ENCODE data around the gene QSOX2. TPM values are rescaled to one million over a fixed set of nuclear protein-coding genes. Genes with fewer than 3 reads are reported as not detected.

The QSOX2 gene
- total RNA-seq, 1 experiment from 2014 or later, result 34.6 TPM

DNA sequence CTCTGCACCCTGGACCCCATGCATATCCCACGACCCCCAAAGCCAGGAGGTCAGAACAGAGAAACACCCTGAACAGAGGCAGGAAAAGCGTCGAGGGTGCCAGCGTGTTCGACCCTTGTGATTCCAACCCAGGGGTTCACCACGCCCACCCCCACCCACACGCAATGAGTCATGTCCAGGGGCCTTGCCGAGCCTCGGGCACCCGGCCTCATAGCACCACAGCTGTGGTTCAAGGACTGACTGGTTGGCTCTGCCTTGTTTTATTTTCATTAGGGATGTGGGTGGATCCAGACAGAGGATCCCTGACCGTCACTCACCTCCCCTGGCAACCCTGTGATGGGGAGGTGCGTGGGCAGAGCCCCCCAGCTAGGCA, 9.5 kb upstream of the QSOX2 start:
- H3K9me2 ChIP-seq (ENCODE audit: insufficient read depth), result no peaks in the 10 kb centered on the region
- intact Hi-C loops (cut with micrococcal nuclease; ENCODE audit: unreplicated experiment), result no loop called here
- no peaks in the 10 kb centered on the region for H4K20me1 ChIP-seq (ENCODE audit: insufficient read depth)
- TF ChIP-seq EZH2 (IDR thresholded peaks at IDR 0.05; ENCODE audit: low read depth), result no peak
- TF ChIP-seq, protein P1, sequence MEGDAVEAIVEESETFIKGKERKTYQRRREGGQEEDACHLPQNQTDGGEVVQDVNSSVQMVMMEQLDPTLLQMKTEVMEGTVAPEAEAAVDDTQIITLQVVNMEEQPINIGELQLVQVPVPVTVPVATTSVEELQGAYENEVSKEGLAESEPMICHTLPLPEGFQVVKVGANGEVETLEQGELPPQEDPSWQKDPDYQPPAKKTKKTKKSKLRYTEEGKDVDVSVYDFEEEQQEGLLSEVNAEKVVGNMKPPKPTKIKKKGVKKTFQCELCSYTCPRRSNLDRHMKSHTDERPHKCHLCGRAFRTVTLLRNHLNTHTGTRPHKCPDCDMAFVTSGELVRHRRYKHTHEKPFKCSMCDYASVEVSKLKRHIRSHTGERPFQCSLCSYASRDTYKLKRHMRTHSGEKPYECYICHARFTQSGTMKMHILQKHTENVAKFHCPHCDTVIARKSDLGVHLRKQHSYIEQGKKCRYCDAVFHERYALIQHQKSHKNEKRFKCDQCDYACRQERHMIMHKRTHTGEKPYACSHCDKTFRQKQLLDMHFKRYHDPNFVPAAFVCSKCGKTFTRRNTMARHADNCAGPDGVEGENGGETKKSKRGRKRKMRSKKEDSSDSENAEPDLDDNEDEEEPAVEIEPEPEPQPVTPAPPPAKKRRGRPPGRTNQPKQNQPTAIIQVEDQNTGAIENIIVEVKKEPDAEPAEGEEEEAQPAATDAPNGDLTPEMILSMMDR (conservative IDR thresholded peaks at IDR 0.05), result no peak
- H3F3A ChIP-seq (ENCODE audit: insufficient read depth, low read depth), result no peaks in the 10 kb centered on the region
- no peaks in the 10 kb centered on the region for H3K36me3 ChIP-seq (ENCODE audit: low read depth)
- no peaks in the 10 kb centered on the region for H3K79me2 ChIP-seq (ENCODE audit: low read depth)
- H3K9me3 ChIP-seq (ENCODE audit: insufficient read depth, low read depth), result no peaks in the 10 kb centered on the region
- DNase-seq, result no peak
- H2AFZ ChIP-seq, result no peak overlapping the region
- no TSS peak for BruUV-seq (replicated peaks)
- H3K4me3 ChIP-seq, result no peak overlapping the region
- CTCF ChIA-PET, result no interaction called here
- POLR2A ChIA-PET (ENCODE audit: unreplicated experiment), result interaction anchor here (0.5 kb wide), 1 partner anchor 782 kb away, joined by 5 read pairs; no protein-coding TSS in a partner anchor
- H3K27ac ChIP-seq, result no peak overlapping the region
- H3K4me1 ChIP-seq (replicated peaks; ENCODE audit: insufficient read depth), result no peaks in the 10 kb centered on the region
- H3K4me2 ChIP-seq, result no peak overlapping the region
- H3K27me3 ChIP-seq (ENCODE audit: insufficient read depth, low read depth), result peaks cover 54% of the 10 kb centered on the region

DNA sequence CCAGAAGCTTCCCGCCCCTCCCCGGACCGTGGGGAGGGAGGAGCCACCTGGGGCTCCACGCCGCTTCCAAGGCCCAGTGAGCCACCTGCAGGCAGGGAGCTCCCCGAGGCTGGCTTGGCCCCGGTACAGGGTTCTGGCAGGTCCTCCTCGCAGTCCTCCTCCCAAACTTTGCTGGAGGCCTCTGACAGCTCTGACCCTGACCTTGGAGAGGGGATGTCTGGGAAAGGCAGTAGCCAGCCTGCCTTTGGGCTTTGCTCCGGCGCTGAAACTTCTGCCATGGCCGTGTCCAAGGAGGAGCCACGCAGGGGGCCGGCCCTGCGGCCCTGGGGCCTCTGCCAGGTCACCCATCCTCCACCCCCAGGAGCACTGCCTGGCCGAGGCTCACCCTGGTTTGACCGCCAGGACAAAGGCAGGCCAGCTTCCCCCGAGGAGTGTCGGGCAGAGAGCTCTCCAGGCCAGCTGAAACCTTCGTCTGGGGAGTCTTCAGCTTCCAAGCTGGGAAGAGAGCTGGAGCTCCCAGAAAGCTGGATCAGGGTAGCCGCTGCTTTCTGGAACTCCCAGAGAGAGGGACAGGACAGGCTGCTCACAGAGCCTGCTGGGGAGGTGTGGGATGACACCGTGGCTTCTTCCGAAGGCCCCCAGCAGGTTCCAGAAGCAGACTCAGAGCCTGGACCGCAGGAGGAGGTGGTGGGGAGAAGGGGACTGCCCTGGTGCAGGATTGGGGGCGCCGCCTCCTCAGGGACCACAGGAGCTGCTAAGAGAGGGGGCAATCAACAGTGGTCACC, 9.0 kb upstream of the QSOX2 start:
- peaks cover 56% of the 10 kb centered on the region for H3K27me3 ChIP-seq (ENCODE audit: insufficient read depth, low read depth)
- no peaks in the 10 kb centered on the region for H3F3A ChIP-seq (ENCODE audit: insufficient read depth, low read depth)
- no TSS peak for BruUV-seq (replicated peaks)
- no peak overlapping the region for H3K4me3 ChIP-seq
- H2AFZ ChIP-seq, result no peak overlapping the region
- no peaks in the 10 kb centered on the region for H3K4me1 ChIP-seq (replicated peaks; ENCODE audit: insufficient read depth)
- no peak overlapping the region for H3K4me2 ChIP-seq
- H3K9me2 ChIP-seq (ENCODE audit: insufficient read depth), result no peaks in the 10 kb centered on the region
- TF ChIP-seq EZH2 (IDR thresholded peaks at IDR 0.05; ENCODE audit: low read depth), result no peak
- TF ChIP-seq, protein P1 (conservative IDR thresholded peaks at IDR 0.05), result no peak
- no peaks in the 10 kb centered on the region for H3K36me3 ChIP-seq (ENCODE audit: low read depth)
- intact Hi-C loops (cut with micrococcal nuclease; ENCODE audit: unreplicated experiment), result no loop called here
- ChIA-PET CTCF (interaction anchor here (0.6 kb wide), 1 partner anchor 180 kb away, joined by 5 read pairs; no protein-coding TSS in a partner anchor), POLR2A (ENCODE audit: unreplicated experiment) (interaction anchor here (0.5 kb wide), 1 partner anchor 782 kb away, joined by 5 read pairs; no protein-coding TSS in a partner anchor)
- DNase-seq, result peak in 1 of 2 experiments; percentile 38
- H3K9me3 ChIP-seq (ENCODE audit: insufficient read depth, low read depth), result no peaks in the 10 kb centered on the region
- H3K27ac ChIP-seq, result no peak overlapping the region
- no peaks in the 10 kb centered on the region for H4K20me1 ChIP-seq (ENCODE audit: insufficient read depth)
- H3K79me2 ChIP-seq (ENCODE audit: low read depth), result no peaks in the 10 kb centered on the region

DNA sequence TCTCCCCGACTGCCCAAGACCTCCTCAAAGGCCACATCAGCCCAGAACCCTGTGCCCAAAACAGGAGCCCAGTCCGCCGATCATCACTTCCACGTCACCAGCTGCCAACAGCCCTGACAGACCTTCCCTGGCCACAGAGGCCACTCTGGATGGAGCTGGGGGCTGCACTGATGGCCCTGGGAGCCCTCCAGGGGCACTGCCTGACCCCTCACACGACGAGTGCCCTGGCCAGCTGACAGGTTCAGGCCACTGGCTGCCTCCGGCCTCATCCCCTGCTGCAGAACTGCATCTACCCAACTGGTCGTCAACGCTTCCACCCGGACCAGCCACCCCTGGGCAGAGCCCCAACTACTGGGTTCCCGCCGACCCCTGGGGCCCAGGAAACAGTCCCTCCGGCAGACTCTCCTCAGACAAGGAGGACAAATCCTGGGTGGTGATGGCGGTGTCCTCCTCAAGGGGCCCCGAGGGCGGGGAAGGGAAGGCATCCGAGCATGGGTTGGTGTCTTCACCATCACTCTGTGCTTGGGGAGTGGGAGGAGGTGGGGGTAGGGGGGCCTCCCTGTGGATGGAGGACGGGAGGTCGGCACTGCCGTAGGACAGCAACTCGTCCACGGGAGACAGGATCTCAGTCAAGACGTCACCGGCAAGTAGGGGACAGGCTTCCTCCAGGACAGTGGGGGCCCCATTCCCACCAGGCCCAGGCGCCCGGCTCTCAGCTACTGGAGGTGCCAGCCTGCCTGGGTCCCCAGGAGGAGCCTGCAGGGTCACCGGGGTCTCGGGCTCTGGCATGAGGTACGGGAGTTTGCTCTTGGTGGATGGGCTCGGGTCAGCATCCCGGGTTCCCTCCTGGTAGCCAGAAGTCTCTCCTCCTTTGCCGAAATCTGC, 7.9 kb upstream of the QSOX2 start:
- Histone ChIP-seq H4K20me1 (ENCODE audit: insufficient read depth) (no peaks in the 10 kb centered on the region), H3K36me3 (ENCODE audit: low read depth) (no peaks in the 10 kb centered on the region), H3F3A (ENCODE audit: insufficient read depth, low read depth) (no peaks in the 10 kb centered on the region), H3K9me2 (ENCODE audit: insufficient read depth) (no peaks in the 10 kb centered on the region), H3K4me2 (no peak overlapping the region), H3K27ac (no peak overlapping the region), H3K9me3 (ENCODE audit: insufficient read depth, low read depth) (no peaks in the 10 kb centered on the region), H2AFZ (no peak overlapping the region), H3K4me3 (no peak overlapping the region), H3K4me1 (replicated peaks; ENCODE audit: insufficient read depth) (no peaks in the 10 kb centered on the region), H3K27me3 (ENCODE audit: insufficient read depth, low read depth) (peaks cover 54% of the 10 kb centered on the region), H3K79me2 (ENCODE audit: low read depth) (no peaks in the 10 kb centered on the region)
- no TSS peak for BruUV-seq (replicated peaks)
- ChIA-PET CTCF (no interaction called here), POLR2A (ENCODE audit: unreplicated experiment) (no interaction called here)
- no peak for DNase-seq
- intact Hi-C loops (cut with micrococcal nuclease; ENCODE audit: unreplicated experiment), result no loop called here
- no peak for TF ChIP-seq EZH2 (IDR thresholded peaks at IDR 0.05; ENCODE audit: low read depth)
- TF ChIP-seq, protein P1 (conservative IDR thresholded peaks at IDR 0.05), result no peak
